EL (cell line): ENCODE measurements around the gene TP73.
A peak's percentile ranks its signal among the peaks of the same experiment; 100 is the strongest.

Source experiments
- DNase-seq: peaks from one replicate; pipeline ENCODE4 v3.0.0-alpha.2; 2016

TP73 gene

GRCh38 chr1:3771108-3772026, 119.1 kb downstream of the TP73 start:
- DNase-seq, result no peak

GRCh38 chr1:3772027-3772714, 119.9 kb downstream of the TP73 start:
- DNase-seq, result peak; percentile 78

GRCh38 chr1:3772715-3773571, 120.6 kb downstream of the TP73 start, which contains the start of gene SMIM1:
TSS of gene SMIM1 (plus strand) at chr1:3772749. CDS start at chr1:3775374, 2,625 bp downstream.
- no peak for DNase-seq

- no peak for DNase-seq
Observed at GRCh38 chr1:3773572-3774275, 121.4 kb downstream of the TP73 start.

GRCh38 chr1:3774276-3774945, 122.1 kb downstream of the TP73 start:
- no peak for DNase-seq

GRCh38 chr1:3774946-3775489, 122.7 kb downstream of the TP73 start:
- DNase-seq, result no peak

GRCh38 chr1:3775490-3776230, 123.3 kb downstream of the TP73 start:
- peak; percentile 62 for DNase-seq

- DNase-seq, result no peak
Observed at GRCh38 chr1:3776231-3776961, 124.1 kb downstream of the TP73 start.

GRCh38 chr1:3777078-3777547, 124.8 kb downstream of the TP73 start:
- DNase-seq, result no peak

GRCh38 chr1:3777647-3778589, 125.6 kb downstream of the TP73 start:
- DNase-seq, result no peak

- no peak for DNase-seq
Observed at GRCh38 chr1:3778590-3779264, 126.4 kb downstream of the TP73 start.

GRCh38 chr1:3779265-3779911, 127.1 kb downstream of the TP73 start:
- no peak for DNase-seq

GRCh38 chr1:3779912-3780416, 127.6 kb downstream of the TP73 start:
- no peak for DNase-seq

- DNase-seq, result no peak
Observed at GRCh38 chr1:3780901-3781300, 128.6 kb downstream of the TP73 start.

- DNase-seq, result no peak
Observed at GRCh38 chr1:3783651-3784474, 131.5 kb downstream of the TP73 start.

- no peak for DNase-seq
Observed at GRCh38 chr1:3785045-3785444, 132.7 kb downstream of the TP73 start.
